SK-N-SH (cell line): Measurements from ENCODE around the gene TBC1D30. TPM values are rescaled to one million over a fixed set of nuclear protein-coding genes. Genes with fewer than 3 reads are reported as not detected.

Experiments used
- CTCF ChIA-PET: fragments of 300-600, 350-600 bp; formaldehyde crosslinking; extraction: SDS; loops from one replicate; lab custom pipeline; 2021; lab: Yijun Ruan, JAX
- POLR2A ChIA-PET: fragments of 350-600 bp; sonication (Branson Sonifier 250); formaldehyde crosslinking; extraction: SDS; loops from one replicate; lab custom pipeline; 2020; ENCODE audit warnings: antibody characterized with exemption, inconsistent platforms; lab: Yijun Ruan, JAX
- DNase-seq: peaks from one replicate; pipeline ENCODE4 v3.0.0; 2012
- H2AFZ ChIP-seq: fragments of 200-600 bp; sonication (generic); 2 replicates; pipeline ENCODE4 v1.8.1; 2016; ENCODE audit warnings: antibody characterized with exemption, mild to moderate bottlenecking, low read depth
- H3F3A ChIP-seq: fragments of 200-600 bp; sonication (generic); replicated peaks from 2 replicates; pipeline ENCODE3; 2016; ENCODE audit warnings: antibody characterized with exemption, mild to moderate bottlenecking; ENCODE audit not compliant: insufficient read depth
- H3K27ac ChIP-seq, 2 experiments: fragments of 200-500 bp in 1 of 2; fragments of 200-600 bp in 1 of 2; sonication (Bioruptor generic) in 1 of 2; sonication (generic), shearing (Covaris generic) in 1 of 2; 2 replicates each; pipeline versions ENCODE4 v1.5.1 to v1.6.1; 2014 to 2016; ENCODE audit warnings: low read depth in 2 of 2, inconsistent platforms in 1 of 2, low read length in 1 of 2, mild to moderate bottlenecking in 1 of 2, mixed read lengths in 1 of 2
- H3K27me3 ChIP-seq: fragments of 200-600 bp; sonication (generic), shearing (Covaris generic); 2 replicates; pipeline ENCODE4 v1.6.1; 2016; ENCODE audit warnings: mixed run types; ENCODE audit not compliant: insufficient read depth
- H3K36me3 ChIP-seq, 2 experiments: fragments of 200-500 bp in 1 of 2; fragments of 200-600 bp in 1 of 2; sonication (Bioruptor generic) in 1 of 2; sonication (generic) in 1 of 2; replicated peaks in 1 of 2; 2 replicates each; pipeline versions ENCODE3 to v1.5.1; 2014 to 2016; ENCODE audit warnings: low read length in 1 of 2, mild to moderate bottlenecking in 1 of 2; ENCODE audit not compliant: insufficient read depth in 2 of 2, control insufficient read depth in 1 of 2
- H3K4me1 ChIP-seq, 2 experiments: fragments of 200-500 bp in 1 of 2; fragments of 200-600 bp in 1 of 2; sonication (Bioruptor generic) in 1 of 2; sonication (generic), shearing (Covaris generic) in 1 of 2; 2 replicates each; pipeline versions ENCODE4 v1.5.1 to v1.6.1; 2014 to 2016; ENCODE audit warnings: low read depth in 1 of 2, low read length in 1 of 2, mixed run types in 1 of 2; ENCODE audit not compliant: insufficient read depth in 2 of 2, control insufficient read depth in 1 of 2
- H3K4me2 ChIP-seq: fragments of 200-600 bp; sonication (generic), shearing (Covaris generic); 2 replicates; pipeline ENCODE4 v1.6.1; 2017; ENCODE audit warnings: mixed run types
- H3K4me3 ChIP-seq, 2 experiments: fragments of 200-500 bp in 1 of 2; fragments of 200-600 bp in 1 of 2; sonication (Bioruptor generic) in 1 of 2; sonication (generic), shearing (Covaris generic) in 1 of 2; 2 replicates each; pipeline versions ENCODE4 v1.5.1 to v1.8.1; 2014 to 2016; ENCODE audit warnings: low read depth in 2 of 2, inconsistent platforms in 1 of 2, low read length in 1 of 2, mild to moderate bottlenecking in 1 of 2, mixed read lengths in 1 of 2, moderate library complexity in 1 of 2
- H3K79me2 ChIP-seq: fragments of 200-600 bp; sonication (generic); 2 replicates; pipeline ENCODE4 v1.8.1; 2017; ENCODE audit warnings: mild to moderate bottlenecking; ENCODE audit not compliant: insufficient read depth
- H3K9ac ChIP-seq: fragments of 200-600 bp; sonication (generic); 2 replicates; pipeline ENCODE4 v1.6.1; 2017; ENCODE audit warnings: mixed run types
- H3K9me2 ChIP-seq: fragments of 200-600 bp; sonication (generic); 2 replicates; pipeline ENCODE4 v1.6.1; 2017; ENCODE audit warnings: mixed run types
- H3K9me3 ChIP-seq: fragments of 200-600 bp; sonication (generic); 2 replicates; pipeline ENCODE4 v1.6.1; 2017; ENCODE audit warnings: mixed run types, mild to moderate bottlenecking, moderate library complexity
- H4K20me1 ChIP-seq: fragments of 200-600 bp; sonication (generic); 2 replicates; pipeline ENCODE4 v1.6.1; 2017; ENCODE audit warnings: mild to moderate bottlenecking, mixed run types; ENCODE audit not compliant: insufficient read depth
- CHD2 ChIP-seq: fragments of 150-350 bp; IDR thresholded peaks from 2 replicates; pipeline ENCODE4 v1.6.1; 2018; ENCODE audit warnings: low read length; ENCODE audit not compliant: partially characterized antibody
- FOXM1 ChIP-seq: IDR thresholded peaks from 2 replicates; pipeline ENCODE4 v1.4.0; 2012; ENCODE audit warnings: low read depth, mild to moderate bottlenecking
- GABPA ChIP-seq: IDR thresholded peaks from 2 replicates; pipeline ENCODE4 v1.4.0; 2012; ENCODE audit warnings: low read depth, mild to moderate bottlenecking
- GATA2 ChIP-seq: sonication (generic); formaldehyde crosslinking; IDR thresholded peaks from 2 replicates; pipeline ENCODE4 v1.5.0; 2020; ENCODE audit warnings: mild to moderate bottlenecking, missing genetic modification reagents
- IRF3 ChIP-seq: fragments of 150-350 bp; IDR thresholded peaks from 2 replicates; pipeline ENCODE4 v1.6.1; 2016; ENCODE audit warnings: mild to moderate bottlenecking, low read depth, low read length
- JUND ChIP-seq: IDR thresholded peaks from 2 replicates; pipeline ENCODE4 v1.4.0; 2012
- MEF2A ChIP-seq: IDR thresholded peaks from 2 replicates; pipeline ENCODE4 v1.4.0; 2012; ENCODE audit warnings: low read depth, borderline replicate concordance
- POLR2AphosphoS5 ChIP-seq: IDR thresholded peaks from 2 replicates; pipeline ENCODE4 v1.6.1; 2012; ENCODE audit warnings: low read depth, low read length
- REST ChIP-seq: IDR thresholded peaks from 2 replicates; pipeline ENCODE4 v1.6.1; 2012; ENCODE audit warnings: mild to moderate bottlenecking, low read depth, low read length, moderate library complexity
- RFX5 ChIP-seq: IDR thresholded peaks from 2 replicates; pipeline ENCODE4 v1.6.1; 2012; ENCODE audit warnings: mild to moderate bottlenecking, improper control_type of control experiment, low read length
- TCF12 ChIP-seq: IDR thresholded peaks from 2 replicates; pipeline ENCODE4 v1.4.0; 2012
- TEAD4 ChIP-seq: IDR thresholded peaks from 2 replicates; pipeline ENCODE4 v1.4.0; 2012; ENCODE audit warnings: mild to moderate bottlenecking, borderline replicate concordance; ENCODE audit not compliant: insufficient read depth
- USF1 ChIP-seq: IDR thresholded peaks from 2 replicates; pipeline ENCODE4 v1.4.0; 2012; ENCODE audit warnings: low read depth, borderline replicate concordance
- USF2 ChIP-seq: fragments of 150-350 bp; IDR thresholded peaks from 2 replicates; pipeline ENCODE4 v1.6.1; 2017; ENCODE audit warnings: antibody characterized with exemption, low read length, low read depth, borderline replicate concordance
- polyA plus RNA-seq, 3 experiments: library from polyadenylated mRNA; depleted of rRNA; stranded (reverse); fragments of >200 nt; gene quantifications; 2 replicates each; pipeline ENCODE4 v1.2.3, GENCODE V29; 2012

TBC1D30 gene
- polyA plus RNA-seq, 1 of the 3 experiments (the other 2 are of a cell fraction), result 0.23 TPM

- TF ChIP-seq GATA2 (CRISPR knock-in tag) (no peak), USF2 (no peak), CHD2 (no peak), JUND (no peak), TEAD4 (no peak), RFX5 (no peak), GABPA (no peak), FOXM1 (no peak), IRF3 (no peak), POLR2AphosphoS5 (no peak), USF1 (no peak), TCF12 (no peak), REST (no peak), MEF2A (no peak)
- no peak overlapping the region for H3K9ac ChIP-seq
- no peaks in the 10 kb centered on the region for H3K9me3 ChIP-seq
- H3K27me3 ChIP-seq, result no peaks in the 10 kb centered on the region; the same call in 1 of the 2 replicates
- H3K27ac ChIP-seq, result no peak overlapping the region
- DNase-seq, result no peak
- H4K20me1 ChIP-seq, result no peaks in the 10 kb centered on the region
- no peaks in the 10 kb centered on the region for H3K79me2 ChIP-seq
- H2AFZ ChIP-seq, result no peak overlapping the region
- no peaks in the 10 kb centered on the region for H3K36me3 ChIP-seq
- no peaks in the 10 kb centered on the region for H3K4me1 ChIP-seq
- CTCF ChIA-PET, result interaction anchor here (1.3 to 1.7 kb wide), 2 partner anchors 13 to 38 kb away, joined by 3 to 6 read pairs; no protein-coding TSS in a partner anchor
- H3F3A ChIP-seq, result no peaks in the 10 kb centered on the region
- H3K4me3 ChIP-seq, result no peak overlapping the region
- no peaks in the 10 kb centered on the region for H3K9me2 ChIP-seq
- H3K4me2 ChIP-seq, result no peak overlapping the region
- POLR2A ChIA-PET, result no interaction called here
Observed at GRCh38 chr12:64840119-64840518, 15.7 kb downstream of the TBC1D30 start.
